Effector CD4-positive, alpha-beta T cell (primary cell): Measurements from ENCODE around the gene RSPH9.

ENCODE experiments used
- DNase-seq: peaks from one replicate; pipeline ENCODE4 v3.0.0-alpha.2; 2020

RSPH9 gene

DNA sequence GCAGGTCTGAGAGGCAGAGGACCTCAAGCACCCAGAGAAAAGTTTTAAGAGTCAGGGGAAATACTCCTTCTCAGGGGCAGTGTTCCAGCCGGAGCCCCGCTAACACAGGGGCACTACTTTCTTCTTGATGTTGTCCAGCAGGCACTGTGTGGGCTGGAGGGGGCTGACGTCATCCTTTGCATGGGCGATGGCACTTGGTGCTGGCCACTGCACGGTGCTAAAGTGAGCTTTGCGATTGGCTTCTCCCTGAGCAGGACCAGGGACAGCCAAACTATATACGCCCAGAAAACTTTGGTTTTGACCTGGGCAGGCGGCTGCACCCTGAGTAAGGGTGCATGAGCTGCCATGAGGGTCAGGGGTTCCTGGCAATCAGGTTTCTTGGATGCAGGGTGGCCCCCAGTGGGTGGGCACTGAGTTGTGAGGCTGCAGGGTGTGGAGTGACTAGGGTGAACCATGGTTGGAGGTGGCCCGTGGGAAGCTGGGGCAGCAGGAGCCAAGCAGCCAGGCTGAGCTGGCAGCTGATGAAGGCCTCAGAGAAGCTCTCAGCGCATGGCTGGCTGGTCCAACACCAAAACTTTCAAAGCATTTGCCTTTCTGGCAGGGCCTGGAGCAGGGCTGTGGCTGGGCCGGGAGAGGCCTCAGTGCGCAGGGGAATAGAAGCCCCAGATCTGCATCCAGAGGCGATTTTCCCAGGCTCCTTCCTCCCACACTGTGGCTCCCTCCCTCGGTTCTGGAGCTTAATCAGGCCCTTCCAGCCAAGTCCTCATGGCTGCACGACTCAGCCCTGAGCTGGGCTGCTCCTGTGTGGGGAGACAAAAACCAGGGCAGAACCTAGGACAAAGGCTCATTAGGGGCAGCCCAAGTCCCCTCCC, 24.4 kb downstream of the RSPH9 start:
- DNase-seq = no peak

DNA sequence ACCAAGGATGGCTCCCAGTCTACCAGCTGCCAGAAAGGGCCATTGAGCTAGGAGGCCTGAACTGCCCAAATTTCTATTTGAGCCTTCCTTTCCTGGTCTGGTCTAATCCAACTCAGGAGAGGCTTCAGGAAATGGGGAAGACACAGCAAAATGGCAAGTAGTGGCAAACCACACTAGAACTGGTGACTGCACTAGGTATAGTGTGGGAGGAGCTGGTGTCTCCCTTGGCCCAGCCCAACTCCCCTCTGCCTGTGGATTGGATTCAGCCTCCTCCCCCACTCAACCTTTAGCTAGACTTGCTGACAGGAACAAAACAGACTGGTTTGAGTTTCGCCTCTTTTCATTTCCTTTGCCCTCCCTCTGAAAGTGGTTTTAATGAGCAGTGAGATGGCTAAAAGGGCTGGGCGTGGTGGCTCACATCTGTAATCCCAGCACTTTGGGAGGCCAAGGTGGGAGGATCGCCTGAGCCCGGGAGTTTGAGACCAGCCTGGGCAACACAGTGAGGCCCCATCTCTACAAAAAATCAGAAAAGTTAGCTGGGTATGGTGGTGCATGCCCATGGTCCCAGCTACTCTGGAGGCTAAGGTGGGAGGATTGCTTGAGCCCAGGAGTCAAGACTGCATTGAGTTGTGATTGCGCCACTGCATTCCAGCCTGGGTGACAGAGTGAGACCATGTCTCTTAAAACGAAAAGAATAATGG, 25.2 kb downstream of the RSPH9 start:
- no peak for DNase-seq

DNA sequence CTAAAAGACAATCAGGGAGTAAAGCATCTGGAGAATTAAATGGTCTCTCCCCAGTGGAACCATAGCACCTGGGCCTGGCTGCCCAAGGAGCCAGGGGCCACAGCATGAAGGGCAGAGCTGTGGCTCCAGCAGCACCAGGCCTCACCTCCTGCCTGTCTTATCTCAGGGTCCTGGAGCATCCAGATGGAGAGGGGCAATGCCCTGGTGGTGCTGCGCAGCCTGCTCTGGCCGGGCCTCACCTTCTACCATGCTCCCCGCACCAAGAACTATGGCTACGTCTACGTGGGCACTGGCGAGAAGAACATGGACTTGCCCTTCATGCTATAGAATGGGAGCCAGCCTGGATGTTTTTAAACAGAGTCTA, 25.8 kb downstream of the RSPH9 start:
- DNase-seq = no peak

DNA sequence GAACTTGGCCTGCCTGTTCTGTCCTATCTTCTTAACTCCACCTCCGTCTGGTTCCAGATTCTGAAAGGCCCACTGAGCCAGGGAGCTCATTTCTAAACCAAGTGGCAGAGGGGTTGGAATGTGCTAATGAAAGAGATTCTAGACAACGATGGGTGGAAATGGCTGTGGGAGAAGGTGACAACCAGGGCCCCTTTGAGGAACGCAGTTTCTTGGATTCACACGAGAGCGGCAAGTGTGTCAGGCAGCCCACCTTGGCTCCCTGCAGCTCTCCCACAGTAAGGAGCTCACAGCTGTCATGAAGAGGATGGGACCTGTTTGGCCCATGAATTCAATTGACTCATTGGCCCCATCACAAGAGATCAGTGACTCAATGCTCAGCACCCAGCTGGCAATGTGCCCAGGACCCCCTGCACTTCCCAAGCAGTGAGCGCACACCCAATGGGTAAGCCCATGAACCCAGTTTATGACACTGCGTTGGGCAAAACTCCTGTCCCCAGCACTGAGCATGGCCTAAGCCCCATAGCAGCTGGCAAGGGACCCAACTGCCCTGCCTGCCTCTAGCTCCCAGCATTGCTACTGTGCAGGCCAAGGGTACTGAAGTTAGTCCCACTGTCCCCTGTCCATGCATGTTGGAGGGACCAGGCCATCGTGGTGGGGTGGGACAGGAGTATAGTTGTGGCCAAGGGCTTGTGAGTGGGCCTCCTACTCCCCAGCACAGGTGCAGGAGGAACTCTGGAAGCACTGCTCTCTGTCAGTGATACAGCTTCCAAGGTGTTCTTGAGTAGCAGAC, 26.4 kb downstream of the RSPH9 start:
- DNase-seq = no peak

DNA sequence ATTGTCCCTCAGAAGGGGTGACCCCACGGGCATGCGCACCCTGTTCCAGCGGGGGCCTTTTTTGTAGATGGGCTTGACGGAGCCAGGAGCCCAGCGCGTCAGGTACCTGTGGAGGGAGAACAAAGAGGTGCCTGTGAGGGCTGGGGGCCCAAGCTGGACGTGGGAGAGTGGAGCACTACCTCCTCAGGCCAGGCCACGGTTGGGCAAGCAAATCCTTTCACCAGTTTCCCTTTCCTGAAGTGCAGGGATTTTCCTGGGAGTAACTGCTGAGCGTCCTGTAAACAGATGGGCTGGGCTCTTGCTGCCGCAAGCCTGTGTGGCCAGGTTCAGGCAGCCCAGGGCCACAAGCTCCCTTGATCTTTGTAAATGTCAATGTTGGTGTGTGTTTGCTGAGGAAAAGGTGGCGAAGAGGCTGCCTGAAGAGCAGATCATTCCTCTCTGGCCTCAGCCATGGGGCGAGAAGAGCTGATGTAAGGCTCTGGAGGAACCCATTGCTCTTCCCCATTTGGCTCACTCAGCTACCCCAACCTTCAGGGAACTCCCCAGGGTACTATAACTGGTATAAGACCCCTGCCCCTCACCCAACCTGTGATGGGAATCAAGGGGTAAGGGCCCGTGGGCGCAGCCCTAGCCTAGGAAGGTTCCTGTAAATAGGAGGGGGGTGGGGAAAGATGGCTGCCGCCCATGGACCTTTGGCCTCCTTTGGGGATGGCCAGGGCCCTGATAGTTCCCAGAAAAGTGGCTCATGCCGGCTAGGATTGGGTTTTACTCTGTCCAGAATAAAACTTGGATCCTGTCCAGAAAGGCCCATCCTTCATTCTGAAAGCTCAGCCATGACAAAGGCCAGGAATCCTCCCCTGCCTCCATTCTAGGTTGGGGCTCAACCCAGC, 27.2 kb downstream of the RSPH9 start:
- no peak for DNase-seq

DNA sequence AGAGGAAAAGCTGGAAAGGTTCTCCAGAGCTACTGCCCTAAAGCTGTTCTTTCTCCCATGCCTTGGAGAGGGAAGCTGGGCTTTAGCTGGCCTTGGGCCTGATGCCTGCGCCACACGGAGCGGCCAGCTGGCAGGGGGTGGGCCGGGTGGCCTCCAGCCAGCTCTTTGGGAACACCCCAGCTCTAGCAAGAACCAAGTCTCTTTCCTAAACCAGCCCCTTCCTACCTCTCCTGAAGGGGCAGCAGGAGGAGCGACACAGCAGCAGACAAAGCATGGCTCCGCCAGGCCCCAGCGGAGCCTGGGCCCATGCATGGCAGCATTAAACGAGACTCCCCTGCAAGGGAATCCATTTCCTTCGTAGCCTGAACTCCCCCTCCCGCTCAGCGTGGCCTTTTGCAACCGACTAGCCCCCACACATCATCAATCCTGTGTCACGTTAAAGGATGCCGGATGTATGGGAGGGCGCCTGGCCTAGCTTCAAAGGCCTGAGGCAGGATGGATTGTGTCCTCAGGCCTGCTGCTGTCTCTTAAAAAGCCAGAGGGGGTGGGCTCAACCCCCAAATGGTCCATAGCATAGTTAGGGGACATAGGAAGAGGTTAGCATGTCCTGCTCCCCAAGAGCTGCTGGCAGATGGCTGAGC, 28.7 kb downstream of the RSPH9 start:
- no peak for DNase-seq

DNA sequence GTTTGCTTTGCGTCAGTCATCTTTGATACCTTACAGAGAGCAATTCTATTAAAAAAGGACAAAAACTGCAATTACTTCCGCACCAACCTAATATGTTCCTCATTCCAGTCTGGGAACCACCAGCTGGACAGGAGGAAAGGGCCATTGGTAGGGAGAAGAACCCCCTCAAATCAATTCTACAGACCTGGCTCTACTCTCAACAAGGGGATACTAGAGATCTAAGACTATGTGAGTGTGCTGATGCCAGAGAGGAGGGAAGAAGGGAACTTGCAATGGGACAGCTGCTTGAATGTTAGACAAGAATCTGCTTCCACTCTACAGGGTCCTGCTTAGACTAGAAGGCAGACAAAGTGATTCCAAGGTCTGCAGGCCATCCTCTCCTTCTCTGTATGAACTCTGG, 29.5 kb downstream of the RSPH9 start:
- DNase-seq = no peak

DNA sequence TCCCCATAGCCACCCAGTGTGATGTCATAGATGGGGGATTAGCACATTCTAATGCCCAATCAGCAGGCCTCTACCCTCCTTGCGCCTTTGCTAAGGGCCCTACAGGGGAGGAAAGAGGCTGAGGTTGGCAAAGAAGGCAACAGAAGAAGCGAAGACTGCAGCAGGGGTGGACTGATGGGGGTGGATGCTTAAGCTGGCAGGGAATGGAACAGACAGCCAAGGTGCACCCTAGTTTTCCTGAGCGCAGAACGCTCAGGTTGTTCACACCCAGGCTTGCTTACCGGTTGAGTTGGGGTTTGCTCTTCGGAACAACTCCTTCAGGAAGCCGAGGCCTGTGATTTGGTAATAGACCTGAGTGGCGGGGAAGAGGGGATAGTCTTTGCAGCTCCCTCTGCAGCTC, 30.1 kb downstream of the RSPH9 start:
- no peak for DNase-seq

DNA sequence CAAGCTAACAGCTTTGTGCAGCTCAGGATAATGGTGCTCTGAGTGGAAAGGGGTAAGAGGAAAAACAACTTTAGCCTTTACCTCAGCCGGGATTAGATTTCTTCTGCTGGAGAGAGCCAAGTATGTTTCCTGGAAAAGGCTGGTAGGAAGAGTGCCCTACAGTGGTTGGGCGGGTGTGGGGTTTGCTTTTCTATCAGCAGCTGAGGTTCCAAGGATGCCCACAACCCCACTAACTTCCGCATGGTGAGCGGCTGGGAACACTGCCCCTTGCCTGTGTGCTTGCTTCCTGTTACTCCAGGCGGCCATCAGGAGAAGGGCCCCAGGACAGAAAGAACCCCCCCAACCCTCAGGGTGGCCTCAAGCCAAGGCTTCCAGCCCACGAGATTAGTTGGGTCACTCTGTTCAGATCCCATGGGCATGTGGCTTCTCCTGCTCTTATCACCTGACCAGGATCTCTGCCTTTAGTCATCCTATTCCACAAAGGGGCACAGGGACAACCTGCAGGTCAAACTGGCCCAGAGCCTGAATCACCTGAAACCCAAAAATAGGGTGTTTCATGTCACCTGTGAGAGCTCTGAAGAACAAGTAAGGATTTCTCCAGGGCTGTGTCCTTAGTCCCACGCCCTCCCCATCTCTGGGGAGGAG, 32.2 kb downstream of the RSPH9 start:
- no peak for DNase-seq

DNA sequence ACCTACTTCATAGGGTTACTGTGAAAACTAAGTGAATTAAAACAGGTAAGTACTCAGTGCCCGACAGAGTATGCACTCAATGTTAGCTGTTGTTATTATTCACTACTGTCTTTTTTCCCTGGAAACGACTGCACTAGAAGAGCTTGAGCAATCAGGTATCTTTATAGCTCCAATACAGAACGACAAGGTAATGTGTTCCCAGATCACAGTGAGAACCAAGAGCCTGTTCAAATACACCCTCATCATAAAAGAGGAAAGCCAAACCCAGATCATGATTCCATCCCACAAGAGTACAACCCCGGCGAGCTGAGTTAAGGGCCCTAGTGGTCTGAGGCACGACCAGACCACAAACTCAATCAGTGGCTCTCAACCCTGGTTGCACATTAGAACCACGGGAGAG, 32.9 kb downstream of the RSPH9 start:
- no peak for DNase-seq

DNA sequence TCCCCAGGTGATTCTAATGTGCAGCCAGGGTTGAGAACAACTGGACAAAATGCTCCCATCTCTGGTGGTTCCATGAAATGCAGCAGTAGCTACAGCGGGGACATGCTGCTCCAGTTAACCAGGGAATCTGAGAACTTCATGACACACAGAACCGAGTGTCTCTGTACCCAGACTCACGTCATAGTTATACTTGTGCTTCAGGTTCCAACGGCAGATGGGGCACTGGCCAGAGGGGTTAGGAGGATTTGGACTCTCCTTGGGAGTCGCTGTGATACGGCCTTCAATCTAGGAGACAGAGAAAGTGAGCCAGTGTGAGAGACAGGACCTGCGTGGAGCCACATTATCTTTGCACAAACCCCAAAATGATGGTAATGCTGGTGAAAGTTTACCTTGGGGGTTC, 33.5 kb downstream of the RSPH9 start:
- no peak for DNase-seq

DNA sequence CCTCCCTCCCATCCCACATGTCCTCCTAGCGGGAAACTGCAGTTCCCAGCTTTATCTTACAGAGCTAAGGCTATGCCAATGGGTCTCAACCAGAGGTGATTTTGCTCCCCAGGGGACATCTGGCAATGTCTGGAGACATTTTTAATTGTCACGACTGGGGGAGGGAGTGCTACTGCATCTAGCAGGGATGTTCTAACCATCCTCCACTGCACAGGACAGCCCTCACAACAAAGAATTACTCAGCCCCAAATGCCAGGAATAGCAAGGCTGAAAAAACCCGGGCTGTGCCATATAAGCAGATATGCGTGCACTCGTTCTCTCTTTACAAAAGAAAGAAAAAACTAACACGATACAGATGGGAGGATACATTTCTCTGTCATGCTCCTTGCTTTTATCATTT, 34.2 kb downstream of the RSPH9 start:
- no peak for DNase-seq

DNA sequence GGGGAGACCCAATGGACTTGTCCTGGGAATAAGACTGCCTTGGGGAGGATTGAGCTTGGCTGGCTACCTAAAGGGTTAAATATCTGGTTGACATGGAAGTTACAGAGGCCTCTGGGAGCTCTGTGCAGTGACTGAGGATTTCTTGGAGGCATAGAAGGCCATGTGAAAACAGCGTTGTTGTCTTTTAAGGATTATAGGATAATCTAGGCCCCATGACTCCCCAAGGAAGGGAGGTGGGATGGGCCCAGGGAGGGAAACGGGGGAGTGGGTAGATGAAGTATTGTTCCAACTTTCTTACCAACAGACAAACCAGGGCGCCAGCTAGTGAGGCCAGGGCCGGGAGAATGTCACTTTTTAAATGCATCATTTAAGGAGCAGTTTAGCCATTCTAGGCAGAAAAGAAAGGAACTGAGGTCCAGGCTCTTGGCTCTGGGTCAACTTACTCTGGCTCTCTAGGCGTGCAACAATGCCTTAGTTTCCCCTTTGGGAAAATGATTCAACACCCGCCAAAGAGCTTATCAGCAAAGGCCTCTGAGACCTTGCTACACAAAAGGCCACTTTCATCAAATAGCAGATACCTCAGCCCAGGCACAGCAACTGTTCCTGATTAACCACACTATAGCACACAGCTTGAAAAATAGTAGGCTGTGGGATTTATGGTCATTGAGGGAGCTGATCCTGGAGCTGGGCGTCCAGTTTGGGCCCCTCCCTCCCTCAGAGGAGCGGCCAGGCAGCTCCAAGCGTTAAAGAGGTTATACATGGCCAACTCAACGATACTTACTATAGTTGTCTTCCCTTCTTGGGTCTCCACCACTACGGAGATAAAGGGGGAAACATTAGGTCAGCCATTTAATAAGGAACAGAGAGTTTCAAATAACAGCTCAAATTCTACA, 35.7 kb downstream of the RSPH9 start:
- no peak for DNase-seq

DNA sequence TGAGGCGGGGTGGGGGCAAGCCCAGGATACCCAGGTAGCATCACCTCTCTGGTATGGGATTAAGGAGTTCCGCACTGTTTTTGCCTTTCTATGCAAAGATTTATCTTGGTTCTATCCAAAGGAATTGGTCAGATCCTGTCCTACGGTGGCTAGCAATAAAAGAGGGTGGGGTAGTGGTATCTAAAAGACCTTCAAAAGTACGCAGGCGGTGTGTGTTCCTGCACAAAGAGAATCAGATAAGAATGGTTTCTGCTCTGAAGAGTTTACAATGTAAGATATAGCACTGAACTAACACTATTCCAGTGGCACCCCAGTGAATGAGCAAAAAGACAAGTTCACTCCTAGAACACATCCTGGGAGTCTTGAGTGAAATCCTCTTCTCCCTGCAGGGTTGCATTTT, 36.5 kb downstream of the RSPH9 start:
- no peak for DNase-seq

DNA sequence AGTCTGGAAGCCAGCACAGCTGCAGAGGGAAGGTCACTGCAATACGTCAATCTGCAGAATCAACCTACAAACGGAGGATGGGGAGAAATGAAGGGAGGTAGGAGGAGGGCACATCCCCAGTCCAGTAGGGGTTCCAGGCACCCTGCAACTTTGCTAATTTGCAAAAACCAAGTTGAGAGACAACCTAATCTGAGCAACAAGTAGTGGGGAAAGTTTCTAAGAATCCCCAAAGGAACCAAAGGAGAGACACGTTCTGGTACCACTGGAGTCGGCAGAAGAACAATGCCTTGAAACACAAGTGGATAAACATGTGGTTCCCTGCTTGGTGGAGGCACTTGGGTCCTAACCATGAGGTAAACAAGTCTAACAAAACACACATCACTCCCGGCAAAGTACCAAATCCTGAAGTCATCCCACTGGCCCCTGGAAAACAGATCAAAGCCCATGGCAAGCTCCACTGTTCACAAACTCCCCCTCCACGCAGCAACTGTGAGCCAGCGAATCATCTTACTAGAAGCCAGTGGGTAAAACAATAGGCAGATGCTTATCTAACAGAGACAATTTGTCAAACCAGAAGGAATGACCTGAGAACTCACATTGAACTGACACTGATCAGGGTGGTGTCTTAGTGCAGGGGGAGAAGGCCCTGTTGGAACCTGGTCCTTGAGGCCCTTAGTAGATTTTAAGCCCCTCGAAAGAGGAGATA, 38.0 kb downstream of the RSPH9 start:
- DNase-seq = no peak

DNA sequence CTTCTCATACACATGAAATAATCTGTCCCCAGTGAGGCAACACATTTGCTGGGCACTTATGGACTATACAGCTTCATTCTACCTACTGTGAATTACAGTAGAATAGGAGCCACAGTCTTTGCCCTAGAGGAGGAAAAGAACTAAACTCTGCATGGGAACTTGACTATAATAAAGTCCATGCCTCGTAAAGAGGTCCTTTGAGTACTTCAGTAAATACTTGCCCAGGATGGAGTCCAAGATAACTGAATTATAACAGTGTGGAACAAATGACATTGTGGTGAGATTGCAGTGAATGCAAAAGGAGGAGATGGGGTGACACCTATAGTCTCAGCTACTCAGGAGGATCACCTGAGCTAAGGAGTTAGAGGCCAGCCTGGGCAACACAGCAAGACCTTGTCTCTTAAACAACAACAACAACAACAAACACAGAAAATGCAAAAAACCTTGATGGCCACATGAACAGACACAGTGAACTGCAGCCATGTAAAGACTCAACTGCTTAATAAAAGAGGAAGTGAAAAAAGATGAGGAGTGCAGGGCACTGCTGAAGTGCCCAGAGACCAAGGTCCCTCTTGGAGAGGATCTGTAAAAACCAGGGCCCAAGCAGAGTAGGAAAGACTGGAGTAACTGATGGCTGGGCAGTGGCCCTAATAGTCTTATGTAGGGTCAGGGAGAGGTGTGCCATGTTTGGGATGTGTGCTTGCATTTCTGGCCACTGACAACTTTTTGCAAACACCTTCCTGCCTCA, 39.0 kb downstream of the RSPH9 start:
- DNase-seq = no peak

DNA sequence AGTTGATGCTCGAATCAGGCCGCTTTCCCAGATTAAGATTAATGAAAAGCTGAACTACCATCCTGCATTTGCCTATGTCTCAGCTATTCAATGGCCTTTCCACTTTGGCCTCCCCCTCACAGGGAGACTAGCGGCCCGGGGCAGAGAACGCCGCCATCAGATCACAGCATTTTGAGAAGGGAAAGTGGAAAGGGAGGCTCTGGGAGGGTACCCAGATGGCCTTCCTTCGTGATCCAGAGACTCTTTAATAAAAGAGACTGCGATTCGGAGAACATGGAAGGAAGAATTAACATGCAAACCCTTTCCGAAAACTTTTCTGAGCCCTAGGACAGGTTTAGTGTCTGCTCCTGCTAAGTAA, 42.2 kb downstream of the RSPH9 start:
- no peak for DNase-seq

DNA sequence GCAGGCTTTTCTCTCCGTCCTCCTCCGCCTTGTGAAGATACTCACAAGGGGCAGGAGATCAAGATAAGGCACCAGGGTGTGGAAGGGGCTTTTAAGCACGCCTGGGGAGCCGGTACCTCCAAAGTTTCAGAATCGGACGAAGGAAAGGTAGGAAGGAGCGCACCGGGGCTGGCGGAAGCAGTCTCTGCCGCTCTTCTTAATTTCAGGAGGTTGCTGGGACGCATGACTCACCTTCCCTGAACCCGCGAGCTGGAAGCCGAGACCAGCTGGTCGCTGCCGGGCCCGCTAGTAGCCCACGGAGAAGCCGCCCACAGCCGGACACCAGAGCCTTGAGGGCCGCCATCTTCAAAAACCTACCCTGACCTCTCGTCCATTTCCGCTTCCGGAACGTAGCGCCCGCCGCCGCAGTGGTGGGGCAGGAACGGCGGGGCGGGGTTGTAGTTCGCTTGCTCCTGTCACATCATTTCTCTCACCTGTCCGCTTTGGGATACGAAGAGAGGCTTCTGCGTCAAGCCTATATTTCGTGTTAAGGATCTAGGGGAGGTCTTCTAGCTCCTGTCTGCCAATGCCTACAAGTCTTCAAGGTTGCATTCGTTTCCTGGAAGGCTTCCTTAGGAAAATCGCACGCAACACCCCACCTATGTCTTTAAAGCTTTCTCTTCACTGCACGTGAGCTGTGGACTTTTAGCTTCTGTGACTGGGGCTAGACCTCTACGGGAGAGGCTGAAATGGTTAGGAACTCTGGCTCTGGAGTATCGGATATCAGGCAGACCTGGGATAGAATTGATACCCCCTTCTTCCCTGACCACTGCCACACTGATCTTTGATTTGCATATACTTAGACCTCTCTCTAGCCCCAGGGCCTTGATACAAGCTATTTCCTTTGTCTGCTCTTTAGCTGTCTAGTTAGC, 42.9 kb downstream of the RSPH9 start, which contains the start of gene MRPS18A:
Gene MRPS18A, minus strand, starts transcription at position 355 of the 911 bp plus-strand sequence. Its CDS starts 12 bp downstream, at position 343.
- DNase-seq = peak; percentile 71
